Measurements from ENCODE around the gene DNAI2.

- TF ChIP-seq, protein P1, sequence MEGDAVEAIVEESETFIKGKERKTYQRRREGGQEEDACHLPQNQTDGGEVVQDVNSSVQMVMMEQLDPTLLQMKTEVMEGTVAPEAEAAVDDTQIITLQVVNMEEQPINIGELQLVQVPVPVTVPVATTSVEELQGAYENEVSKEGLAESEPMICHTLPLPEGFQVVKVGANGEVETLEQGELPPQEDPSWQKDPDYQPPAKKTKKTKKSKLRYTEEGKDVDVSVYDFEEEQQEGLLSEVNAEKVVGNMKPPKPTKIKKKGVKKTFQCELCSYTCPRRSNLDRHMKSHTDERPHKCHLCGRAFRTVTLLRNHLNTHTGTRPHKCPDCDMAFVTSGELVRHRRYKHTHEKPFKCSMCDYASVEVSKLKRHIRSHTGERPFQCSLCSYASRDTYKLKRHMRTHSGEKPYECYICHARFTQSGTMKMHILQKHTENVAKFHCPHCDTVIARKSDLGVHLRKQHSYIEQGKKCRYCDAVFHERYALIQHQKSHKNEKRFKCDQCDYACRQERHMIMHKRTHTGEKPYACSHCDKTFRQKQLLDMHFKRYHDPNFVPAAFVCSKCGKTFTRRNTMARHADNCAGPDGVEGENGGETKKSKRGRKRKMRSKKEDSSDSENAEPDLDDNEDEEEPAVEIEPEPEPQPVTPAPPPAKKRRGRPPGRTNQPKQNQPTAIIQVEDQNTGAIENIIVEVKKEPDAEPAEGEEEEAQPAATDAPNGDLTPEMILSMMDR (IDR thresholded peaks at IDR 0.05; ENCODE audit: borderline replicate concordance, extremely low read depth, low read length, poor library complexity, severe bottlenecking) = no peak
- TF ChIP-seq EZH2 (IDR thresholded peaks at IDR 0.05; ENCODE audit: borderline replicate concordance, low read depth, low read length, severe bottlenecking) = no peak
Observed at GRCh38 chr17:74249590-74250270, 24.3 kb upstream of the DNAI2 start.

Data from DND-41 (cell line).